C4-2B (cell line): Measurements from ENCODE around the gene LITAF.

Source experiments
- H3K27ac ChIP-seq: fragments of 450-650 bp; 2 replicates; pipeline ENCODE4 v1.5.1; 2017
- ZFX ChIP-seq: fragments of 450-650 bp; IDR thresholded peaks from 2 replicates; pipeline ENCODE4 v1.6.1; 2017
- TF ChIP-seq, protein P1 (sequence below): fragments of 450-650 bp; conservative IDR thresholded peaks from 2 replicates; pipeline ENCODE4 v1.5.1; 2017; ENCODE audit warnings: mild to moderate bottlenecking

LITAF gene

DNA sequence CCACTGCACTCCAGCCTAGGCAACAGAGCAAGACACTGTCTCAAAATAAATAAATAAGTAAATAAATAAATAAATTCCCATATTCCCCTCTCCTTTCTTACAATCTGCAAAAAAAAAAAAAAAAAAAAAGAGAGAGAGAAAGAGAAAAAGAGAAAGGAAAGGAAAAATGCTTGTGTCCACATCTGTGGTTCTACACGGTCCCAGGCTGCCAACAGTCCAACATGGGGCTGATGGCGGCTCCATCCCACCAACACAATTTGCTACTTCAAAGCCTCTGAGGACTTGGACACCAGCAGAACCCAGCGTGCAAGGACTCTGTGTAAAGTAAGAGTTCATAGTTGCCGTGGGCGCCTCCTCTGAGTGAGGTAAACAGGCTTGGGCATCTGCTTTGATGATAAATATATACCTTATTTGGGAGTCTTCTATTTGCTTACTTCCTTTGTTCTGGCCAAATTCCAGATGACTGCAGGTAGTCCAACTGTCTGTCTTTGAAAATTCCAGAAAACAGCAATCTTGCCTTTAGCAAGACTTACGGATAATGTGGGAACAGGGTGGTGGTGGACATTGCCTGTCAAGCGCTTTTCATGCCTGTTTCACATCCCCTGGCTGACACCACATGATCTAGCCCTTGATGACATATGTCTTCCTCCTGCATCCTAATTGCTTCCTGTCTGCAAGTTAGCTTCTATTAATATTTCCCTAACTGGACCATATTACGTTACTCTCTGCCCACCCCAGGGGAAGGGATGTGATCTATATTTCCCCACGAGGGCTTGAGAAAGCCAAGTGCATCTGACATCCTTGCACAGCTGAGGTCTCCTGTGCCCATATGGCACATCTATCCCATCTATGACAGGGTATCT lies 10.1 kb downstream of the LITAF start:
- TF ChIP-seq, protein P1, sequence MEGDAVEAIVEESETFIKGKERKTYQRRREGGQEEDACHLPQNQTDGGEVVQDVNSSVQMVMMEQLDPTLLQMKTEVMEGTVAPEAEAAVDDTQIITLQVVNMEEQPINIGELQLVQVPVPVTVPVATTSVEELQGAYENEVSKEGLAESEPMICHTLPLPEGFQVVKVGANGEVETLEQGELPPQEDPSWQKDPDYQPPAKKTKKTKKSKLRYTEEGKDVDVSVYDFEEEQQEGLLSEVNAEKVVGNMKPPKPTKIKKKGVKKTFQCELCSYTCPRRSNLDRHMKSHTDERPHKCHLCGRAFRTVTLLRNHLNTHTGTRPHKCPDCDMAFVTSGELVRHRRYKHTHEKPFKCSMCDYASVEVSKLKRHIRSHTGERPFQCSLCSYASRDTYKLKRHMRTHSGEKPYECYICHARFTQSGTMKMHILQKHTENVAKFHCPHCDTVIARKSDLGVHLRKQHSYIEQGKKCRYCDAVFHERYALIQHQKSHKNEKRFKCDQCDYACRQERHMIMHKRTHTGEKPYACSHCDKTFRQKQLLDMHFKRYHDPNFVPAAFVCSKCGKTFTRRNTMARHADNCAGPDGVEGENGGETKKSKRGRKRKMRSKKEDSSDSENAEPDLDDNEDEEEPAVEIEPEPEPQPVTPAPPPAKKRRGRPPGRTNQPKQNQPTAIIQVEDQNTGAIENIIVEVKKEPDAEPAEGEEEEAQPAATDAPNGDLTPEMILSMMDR = no peak
- no peak for TF ChIP-seq ZFX
- peak overlapping the region; percentile 5 for H3K27ac ChIP-seq

DNA sequence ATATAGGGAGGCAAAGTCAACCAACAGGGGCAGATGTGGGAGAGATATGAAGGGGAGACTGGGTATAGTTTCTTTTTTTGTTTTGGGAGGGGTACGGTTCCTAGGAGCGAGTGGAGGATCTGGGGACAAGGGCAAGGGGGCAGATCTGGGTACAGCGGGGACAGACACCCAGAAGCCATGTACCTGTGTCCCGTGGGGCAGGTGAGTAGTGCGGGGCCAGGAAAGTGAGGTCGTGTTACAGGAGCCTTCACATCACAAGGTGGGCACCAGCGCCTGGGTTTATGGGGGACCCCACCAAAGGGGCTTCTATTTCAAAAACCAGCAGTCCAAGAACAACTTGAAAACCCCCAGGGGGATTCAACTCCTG lies 11.5 kb downstream of the LITAF start:
- no peak for TF ChIP-seq ZFX
- TF ChIP-seq, protein P1 = no peak
- H3K27ac ChIP-seq = no peak overlapping the region

DNA sequence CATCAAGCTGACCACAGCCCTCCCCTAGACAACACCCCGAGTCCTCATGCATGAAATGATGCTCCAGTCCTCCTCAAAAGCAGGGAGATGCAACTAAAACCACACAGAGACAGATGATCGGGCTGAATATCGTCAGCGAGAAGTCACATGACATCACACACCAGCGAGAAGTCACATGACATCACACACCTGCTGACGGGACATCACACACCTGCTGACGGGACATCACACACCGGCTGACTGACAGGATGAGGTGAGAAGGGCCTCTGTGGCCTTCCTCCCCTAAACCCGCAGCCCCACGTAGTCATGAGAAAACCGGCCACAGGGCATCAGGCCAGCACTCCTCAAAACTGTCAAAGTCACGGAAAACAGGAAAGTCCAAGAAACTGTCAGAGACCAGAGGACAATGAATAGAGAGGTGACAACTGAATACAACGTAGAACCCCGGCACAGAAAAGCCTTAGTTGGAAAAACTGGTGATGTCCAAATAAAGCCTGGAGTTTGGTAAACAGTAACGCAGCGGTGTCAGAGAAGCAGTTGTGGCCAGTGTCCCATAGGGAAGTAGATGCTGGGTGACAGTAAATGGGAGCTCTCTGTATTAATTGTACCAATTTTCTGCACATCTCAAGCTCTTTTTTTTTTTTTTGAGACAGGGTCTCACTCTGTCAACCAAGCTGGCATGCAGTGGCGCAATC lies 14.3 kb downstream of the LITAF start:
- TF ChIP-seq, protein P1 = no peak
- no peak for TF ChIP-seq ZFX
- no peak overlapping the region for H3K27ac ChIP-seq

DNA sequence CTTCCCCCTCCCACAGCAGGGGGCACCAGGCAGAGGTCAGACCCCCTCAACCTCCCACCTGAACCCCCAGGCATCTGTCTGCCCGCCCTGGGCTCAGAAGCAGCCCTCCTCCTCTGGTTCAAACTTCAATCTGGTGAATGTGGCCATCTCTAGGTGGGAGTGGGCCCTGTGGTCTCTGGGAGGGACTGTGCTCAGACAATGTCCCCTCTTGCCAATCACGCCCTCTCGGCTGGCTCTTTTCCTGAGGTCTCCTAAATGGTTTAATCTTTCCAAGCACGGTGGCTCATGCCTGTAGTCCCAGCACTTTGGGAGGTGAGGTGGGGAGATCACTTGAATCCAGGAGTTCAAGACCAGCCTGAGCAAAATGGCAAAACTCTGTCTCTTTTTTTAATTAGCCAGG lies 15.2 kb downstream of the LITAF start:
- TF ChIP-seq, protein P1 = no peak
- TF ChIP-seq ZFX = no peak
- no peak overlapping the region for H3K27ac ChIP-seq

DNA sequence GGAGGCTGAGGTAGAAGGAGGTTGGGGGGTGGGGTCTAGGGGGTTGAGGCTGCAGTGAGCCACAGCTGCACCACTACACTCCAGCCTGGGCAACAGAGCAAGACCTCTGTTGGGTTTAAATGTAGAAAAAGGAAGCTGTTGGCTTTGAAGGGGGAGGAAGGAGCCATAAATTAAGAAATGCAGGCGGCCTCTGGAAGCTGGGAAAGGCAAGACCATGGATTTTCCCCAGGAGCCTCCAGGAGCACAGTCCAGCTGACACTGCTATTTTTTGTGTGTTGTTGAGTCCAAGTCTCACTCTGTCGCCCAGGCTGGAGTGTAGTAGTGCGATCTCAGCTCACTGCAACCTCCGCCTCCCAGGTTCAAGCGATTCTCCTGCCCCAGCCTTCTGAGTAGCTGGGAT lies 15.9 kb downstream of the LITAF start:
- TF ChIP-seq ZFX = no peak
- TF ChIP-seq, protein P1 = no peak
- no peak overlapping the region for H3K27ac ChIP-seq

DNA sequence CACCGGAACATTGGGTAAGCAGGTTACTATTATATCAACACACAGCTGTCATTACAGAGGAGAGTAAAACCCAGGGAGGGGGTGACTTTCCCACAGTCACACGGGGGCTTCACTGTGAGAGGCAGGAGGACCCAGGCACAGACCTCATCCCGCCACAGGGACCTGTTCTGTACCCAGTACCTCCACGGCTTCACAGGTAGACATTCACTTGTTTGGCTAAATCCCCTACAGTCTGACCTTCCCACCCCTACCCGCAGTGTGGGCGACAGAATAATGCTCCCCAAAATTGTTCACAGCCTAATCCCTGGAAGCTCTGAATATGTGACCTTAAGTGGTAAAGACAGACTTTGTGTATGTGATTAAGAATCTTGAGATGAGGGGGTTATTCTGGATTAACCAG lies 16.5 kb downstream of the LITAF start:
- H3K27ac ChIP-seq = no peak overlapping the region
- TF ChIP-seq, protein P1 = no peak
- no peak for TF ChIP-seq ZFX

DNA sequence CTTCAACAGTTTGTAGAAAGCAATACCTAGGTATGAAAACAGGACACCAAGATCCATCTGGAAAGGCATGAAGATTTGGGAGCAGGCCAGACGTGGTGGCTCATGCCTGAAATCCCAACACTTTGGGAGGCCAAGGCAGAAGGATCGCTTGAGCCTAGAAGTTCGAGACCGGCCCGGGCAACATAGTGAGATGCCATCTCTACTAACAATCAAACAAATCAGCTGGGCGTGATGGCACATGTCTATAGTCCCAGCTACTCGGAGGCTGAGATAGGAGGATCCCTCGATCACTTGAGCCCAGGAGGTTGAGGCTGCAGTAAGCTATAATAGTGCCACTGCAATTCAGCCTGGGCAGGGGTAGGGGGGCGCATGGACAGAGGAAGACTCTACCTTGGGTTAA lies 20.3 kb downstream of the LITAF start:
- TF ChIP-seq, protein P1 = no peak
- no peak for TF ChIP-seq ZFX
- no peak overlapping the region for H3K27ac ChIP-seq
